HAP-1 (cell line): ENCODE measurements around the gene DDIT3.
"Not testable (repeated sequence)": the region's sequence is repeated elsewhere in the genome, so short reads cannot be mapped to it uniquely, and the experiment has no call there.

ENCODE experiments used
- DNase-seq, 2 experiments: peaks; one replicate each; pipeline ENCODE4 v3.0.0-alpha.2; 2016 to 2020; ENCODE audit warnings: low spot score in 2 of 2
- H3K27me3 ChIP-seq: fragments of 250-450 bp; sonication (Bioruptor Pico); 2 replicates; pipeline ENCODE4 v1.5.1; 2020; ENCODE audit warnings: low read depth, mild to moderate bottlenecking, moderate library complexity
- H3K36me3 ChIP-seq: fragments of 250-450 bp; sonication (Bioruptor Pico); replicated peaks from 2 replicates; pipeline ENCODE4 v1.5.1; 2020; ENCODE audit warnings: mild to moderate bottlenecking
- H3K4me1 ChIP-seq: fragments of 250-450 bp; sonication (Bioruptor Pico); 2 replicates; pipeline ENCODE4 v1.5.1; 2020; ENCODE audit warnings: mild to moderate bottlenecking
- H3K4me3 ChIP-seq: fragments of 250-450 bp; sonication (Bioruptor Pico); 2 replicates; pipeline ENCODE4 v1.5.1; 2020; ENCODE audit warnings: mild to moderate bottlenecking, moderate library complexity
- H3K9me3 ChIP-seq: fragments of 250-450 bp; sonication (Bioruptor Pico); 2 replicates; pipeline ENCODE4 v1.5.1; 2020; ENCODE audit warnings: mild to moderate bottlenecking, moderate library complexity
- in situ Hi-C: fragments of 300-500 bp; cut with MboI; formaldehyde crosslinking; loops from 3 replicates; pipeline ENCODE4 v1.14.3; 2020; ENCODE audit warnings: low sequenced_read_pairs, inconsistent platforms, mixed read lengths

Gene DDIT3

DNA sequence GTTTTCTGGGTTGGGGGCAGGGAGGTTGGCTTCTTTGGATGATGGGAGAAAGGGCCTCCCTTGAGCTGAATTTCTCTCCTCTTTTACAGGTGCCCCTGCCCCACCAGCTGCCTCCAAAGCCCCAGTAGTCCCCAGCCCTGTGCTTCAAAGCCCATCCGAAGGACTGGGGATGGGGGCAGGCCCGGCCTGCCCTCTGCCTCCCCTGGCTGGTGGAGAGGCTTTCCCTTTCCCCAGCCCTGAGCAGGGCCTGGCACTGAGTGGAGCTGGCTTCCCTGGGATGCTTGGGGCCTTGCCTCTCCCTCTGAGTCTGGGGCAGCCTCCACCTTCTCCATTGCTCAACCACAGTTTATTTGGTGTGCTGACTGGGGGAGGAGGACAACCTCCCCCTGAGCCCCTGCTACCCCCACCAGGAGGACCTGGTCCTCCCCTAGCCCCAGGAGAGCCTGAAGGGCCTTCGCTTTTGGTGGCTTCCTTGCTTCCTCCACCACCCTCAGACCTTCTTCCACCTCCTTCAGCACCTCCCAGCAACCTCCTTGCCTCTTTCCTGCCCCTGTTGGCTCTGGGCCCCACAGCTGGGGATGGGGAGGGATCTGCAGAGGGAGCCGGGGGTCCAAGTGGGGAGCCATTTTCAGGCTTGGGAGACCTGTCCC lies 6.3 kb upstream of the DDIT3 start:
- in situ Hi-C loops: no loop called here
- Histone ChIP-seq H3K27me3 (no peaks in the 10 kb centered on the region), H3K9me3 (no peaks in the 10 kb centered on the region), H3K4me3 (no peak overlapping the region), H3K36me3 (peaks cover 66% of the 10 kb centered on the region), H3K4me1 (peaks cover 20% of the 10 kb centered on the region)
- no peak for DNase-seq

DNA sequence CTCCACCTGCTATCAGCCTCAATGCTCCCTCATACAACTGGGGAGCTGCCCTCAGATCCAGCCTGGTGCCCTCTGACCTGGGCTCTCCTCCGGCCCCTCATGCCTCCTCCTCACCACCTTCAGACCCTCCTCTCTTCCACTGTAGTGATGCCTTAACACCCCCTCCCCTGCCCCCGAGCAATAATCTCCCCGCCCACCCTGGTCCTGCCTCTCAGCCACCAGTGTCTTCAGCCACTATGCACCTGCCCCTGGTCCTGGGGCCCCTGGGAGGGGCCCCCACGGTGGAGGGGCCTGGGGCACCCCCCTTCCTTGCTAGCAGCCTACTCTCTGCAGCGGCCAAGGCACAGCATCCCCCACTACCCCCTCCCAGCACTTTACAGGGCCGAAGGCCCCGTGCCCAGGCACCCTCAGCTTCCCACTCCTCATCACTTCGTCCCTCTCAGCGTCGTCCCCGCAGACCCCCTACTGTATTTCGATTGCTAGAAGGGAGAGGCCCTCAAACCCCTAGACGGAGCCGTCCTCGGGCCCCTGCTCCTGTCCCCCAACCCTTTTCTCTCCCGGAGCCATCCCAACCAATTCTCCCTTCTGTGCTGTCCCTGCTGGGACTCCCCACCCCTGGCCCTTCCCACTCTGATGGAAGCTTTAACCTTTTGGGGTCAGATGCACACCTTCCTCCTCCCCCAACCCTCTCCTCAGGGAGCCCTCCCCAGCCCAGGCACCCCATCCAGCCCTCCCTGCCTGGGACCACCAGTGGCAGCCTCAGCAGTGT lies 5.5 kb upstream of the DDIT3 start:
- Histone ChIP-seq H3K4me1 (peaks cover 28% of the 10 kb centered on the region), H3K4me3 (no peak overlapping the region), H3K9me3 (no peaks in the 10 kb centered on the region), H3K36me3 (peaks cover 58% of the 10 kb centered on the region), H3K27me3 (no peaks in the 10 kb centered on the region)
- in situ Hi-C loops: no loop called here
- DNase-seq: no peak

DNA sequence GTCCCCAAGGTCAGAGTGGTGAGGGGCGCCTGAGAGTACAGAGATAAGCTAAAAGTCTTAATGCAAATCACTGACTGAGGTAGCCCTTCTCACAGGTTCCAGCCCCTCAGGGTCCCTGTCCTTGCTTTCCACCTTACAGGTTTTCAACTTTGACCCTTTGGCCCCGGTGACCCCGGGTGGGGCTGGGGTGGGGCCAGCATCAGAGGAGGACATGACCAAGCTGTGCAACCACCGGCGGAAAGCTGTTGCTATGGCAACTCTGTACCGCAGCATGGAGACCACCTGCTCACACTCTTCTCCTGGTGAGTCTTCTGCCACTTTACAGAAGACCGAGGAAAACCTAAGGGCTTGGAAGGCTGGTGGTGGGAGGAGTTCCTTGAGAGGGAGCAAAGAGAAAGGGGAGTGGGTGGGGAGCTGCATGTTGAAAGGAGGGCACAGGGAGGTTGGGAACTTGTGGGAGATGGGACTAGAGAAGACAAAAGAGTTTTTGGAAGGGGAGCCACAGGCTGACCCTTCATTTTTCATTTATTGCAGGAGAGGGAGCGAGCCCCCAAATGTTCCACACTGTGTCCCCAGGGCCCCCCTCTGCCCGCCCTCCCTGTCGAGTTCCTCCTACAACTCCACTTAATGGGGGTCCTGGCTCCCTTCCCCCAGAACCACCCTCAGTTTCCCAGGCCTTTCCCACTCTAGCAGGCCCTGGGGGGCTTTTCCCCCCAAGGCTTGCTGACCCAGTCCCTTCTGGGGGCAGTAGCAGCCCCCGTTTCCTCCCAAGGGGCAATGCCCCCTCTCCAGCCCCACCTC lies 4.7 kb upstream of the DDIT3 start:
- Histone ChIP-seq H3K27me3 (no peaks in the 10 kb centered on the region), H3K4me1 (peaks cover 29% of the 10 kb centered on the region), H3K36me3 (peaks cover 53% of the 10 kb centered on the region), H3K9me3 (no peaks in the 10 kb centered on the region), H3K4me3 (no peak overlapping the region)
- in situ Hi-C loops: no loop called here
- no peak for DNase-seq

DNA sequence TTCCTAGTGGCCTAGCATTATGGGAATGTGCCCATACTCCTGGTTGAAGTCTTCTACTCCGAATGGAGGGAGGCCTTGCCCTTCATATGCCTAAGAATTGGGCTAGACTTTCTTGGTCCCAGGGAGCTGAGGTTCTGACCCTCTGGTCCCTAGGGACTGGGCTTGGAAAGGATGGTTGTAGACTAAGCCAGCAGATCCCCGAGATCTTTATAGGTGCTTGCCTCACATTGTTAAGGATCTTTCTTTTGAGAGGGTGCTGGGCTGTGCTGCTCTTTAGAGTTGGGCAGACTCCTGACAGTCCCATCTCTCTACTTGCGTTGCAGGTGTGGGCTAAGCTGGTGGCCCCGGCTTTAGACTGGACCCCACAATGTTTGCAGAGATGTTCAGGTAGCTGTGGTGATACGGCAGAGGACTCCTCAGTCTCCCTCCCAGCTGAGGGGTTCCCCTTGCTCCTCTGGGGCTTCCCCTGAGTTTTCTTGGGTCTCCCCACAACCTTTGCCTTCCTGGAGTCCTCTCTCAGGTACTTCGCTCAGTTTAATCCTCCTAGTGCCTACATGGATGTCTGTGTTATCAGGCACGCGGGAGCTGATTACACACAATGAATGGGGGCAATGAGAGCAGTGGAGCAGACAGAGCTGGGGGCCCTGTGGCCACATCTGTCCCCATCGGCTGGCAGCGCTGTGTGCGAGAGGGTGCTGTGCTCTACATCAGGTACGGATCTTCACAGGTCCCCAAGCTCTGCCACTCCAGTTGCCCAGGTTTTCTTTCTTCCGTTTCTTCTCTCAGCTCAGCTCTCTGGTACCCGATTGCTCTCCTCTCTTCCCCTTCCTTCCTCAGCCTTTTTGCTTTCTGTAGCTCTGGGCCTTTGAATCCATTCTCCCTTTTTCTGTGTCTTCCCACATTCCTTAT lies 3.6 kb upstream of the DDIT3 start:
- peaks cover 29% of the 10 kb centered on the region for H3K4me1 ChIP-seq
- in situ Hi-C loops: no loop called here
- peak overlapping the region; percentile 69 for H3K4me3 ChIP-seq
- DNase-seq: peak in 1 of 2 experiments; percentile 30
- peaks cover 56% of the 10 kb centered on the region for H3K36me3 ChIP-seq
- H3K27me3 ChIP-seq: no peaks in the 10 kb centered on the region
- no peaks in the 10 kb centered on the region for H3K9me3 ChIP-seq

DNA sequence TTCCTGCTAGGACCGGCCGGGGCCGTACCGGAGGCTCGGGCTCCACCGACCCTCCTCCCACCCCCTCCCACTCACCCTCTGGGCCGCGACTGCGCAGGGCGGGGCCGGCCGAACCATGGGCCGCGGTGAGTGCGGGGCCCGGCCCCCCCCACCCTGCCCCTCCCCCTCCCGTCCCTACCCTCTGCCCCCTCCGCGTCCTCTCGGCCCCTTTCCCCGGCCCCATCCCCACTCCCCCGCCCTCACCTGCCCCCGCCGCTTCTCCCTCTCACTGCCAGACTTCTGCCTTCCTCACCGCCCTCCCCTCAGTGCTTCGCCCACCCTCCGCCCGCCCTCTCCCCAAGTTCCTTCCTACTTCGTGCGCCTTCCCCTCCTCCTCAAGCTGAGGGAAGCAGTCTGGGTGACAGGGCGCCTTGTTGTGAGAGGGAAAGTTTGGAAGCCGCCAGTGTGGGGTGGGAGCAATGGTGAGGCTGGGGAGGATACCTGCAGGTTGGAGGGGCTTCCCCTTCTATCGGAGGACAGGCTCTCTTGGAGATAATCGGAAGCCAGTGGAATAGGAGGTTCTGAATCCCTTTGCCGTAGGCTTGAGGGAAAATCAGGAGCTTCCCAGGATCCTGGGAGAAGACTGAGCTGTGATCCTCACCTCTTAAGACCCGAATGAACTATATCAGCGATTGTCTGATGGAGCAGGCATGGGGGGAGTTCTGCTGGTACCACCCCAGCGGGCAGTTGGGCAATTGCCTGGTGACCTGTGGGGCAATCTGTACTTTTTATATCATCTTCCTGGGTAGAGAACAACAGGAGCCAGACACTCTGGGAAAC lies 2.8 kb upstream of the DDIT3 start:
- H3K4me3 ChIP-seq: peak overlapping the region; percentile 69
- no peaks in the 10 kb centered on the region for H3K9me3 ChIP-seq
- peak; percentile 55 to 80 for DNase-seq
- H3K36me3 ChIP-seq: peaks cover 56% of the 10 kb centered on the region
- in situ Hi-C loops: no loop called here
- peaks cover 31% of the 10 kb centered on the region for H3K4me1 ChIP-seq
- no peaks in the 10 kb centered on the region for H3K27me3 ChIP-seq

DNA sequence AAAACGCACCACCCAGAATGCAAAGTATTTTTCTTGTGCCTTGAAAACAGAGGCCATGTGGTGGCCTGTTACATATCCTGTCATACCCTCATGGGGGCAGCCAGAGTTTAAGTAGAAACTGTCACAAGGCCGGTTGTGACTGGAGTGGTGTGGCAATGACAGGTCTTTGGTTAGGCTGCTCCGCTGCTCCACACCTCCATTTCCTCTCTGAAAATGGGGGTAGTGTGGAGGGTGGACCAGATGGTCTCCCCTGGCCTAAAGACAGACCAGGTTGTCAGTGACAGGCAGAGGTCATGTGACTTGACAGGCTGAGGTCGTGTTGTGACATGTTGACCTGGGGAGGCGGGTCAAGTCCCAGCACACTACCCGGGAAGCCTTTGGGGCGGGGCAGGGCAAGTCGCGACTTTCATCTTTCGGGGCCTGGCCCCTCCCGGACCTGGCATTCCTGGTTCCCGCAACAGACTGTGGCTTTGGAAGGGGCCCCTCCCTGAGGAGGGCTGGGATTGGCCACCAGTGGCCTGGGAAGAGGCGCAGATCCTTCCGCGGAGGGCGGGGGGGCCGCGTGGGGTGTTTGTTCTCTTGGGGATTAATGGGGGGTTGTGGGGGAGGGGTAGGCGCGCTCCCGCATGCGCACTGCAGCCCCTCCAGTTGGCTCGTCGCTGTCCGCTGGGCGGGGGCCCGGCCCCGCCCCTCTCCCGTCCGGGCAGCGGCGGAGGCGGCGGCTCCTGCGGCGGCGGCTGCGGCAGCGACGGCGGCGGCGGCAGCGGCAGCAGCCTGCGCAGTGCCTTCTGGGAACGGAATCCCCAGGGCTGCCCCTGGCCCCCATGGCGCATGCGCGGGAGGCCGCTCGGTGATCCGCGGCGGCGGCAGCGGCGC lies 1.9 kb upstream of the DDIT3 start, which contains the start of gene MBD6:
Gene MBD6, plus strand, starts transcription at position 814 of the 876 bp plus-strand sequence. CDS start 1,480 bp downstream, outside the sequence.
- Histone ChIP-seq H3K9me3 (no peaks in the 10 kb centered on the region), H3K27me3 (no peaks in the 10 kb centered on the region), H3K4me3 (peak within 1 kb of the TSS; percentile 69), H3K4me1 (peaks cover 33% of the 10 kb centered on the region), H3K36me3 (peaks cover 56% of the 10 kb centered on the region)
- DNase-seq: peak; percentile 77 to 95
- in situ Hi-C loops: no loop called here

DNA sequence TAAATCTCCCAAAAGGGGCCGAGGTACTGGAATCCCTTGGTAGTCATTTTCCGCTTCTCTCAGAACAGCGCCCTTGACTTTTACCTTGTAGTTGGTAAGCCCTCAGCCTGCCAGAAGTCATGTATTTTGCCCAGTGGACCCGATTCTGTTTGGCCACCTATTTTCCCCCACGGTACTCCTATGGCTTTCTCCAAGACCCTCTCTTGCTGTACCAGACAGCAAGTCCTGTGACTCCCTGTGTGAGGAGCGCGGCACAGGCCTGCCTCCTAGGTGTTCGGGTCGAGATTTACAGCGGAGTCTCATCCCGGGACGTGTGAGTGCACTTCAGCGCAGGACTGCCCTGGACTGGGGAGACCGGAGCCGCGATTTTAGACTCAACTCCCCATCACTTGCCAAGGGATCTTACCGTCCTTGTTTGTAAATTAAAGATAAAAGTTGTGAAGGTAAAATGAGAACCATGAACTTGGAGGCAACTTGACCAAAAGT lies 1.3 kb upstream of the DDIT3 start:
- Histone ChIP-seq H3K4me3 (peak overlapping the region; percentile 69), H3K36me3 (peaks cover 56% of the 10 kb centered on the region), H3K4me1 (peaks cover 33% of the 10 kb centered on the region), H3K27me3 (no peaks in the 10 kb centered on the region), H3K9me3 (no peaks in the 10 kb centered on the region)
- DNase-seq: peak; percentile 47 to 72
- in situ Hi-C loops: no loop called here

DNA sequence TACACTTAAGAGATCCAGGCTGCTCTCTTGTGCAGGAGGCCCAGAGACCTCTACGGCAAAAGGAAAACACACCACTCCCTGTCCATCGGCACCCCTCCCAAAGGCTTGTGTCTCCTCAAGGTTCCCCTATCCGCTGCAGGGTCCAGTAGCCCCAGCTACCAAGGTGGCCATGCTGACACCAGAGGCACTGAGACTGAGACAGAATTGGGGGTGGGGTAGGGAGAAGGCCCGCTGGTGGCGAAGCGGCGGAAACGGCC lies 590 bp downstream of the DDIT3 start:
- H3K9me3 ChIP-seq: no peaks in the 10 kb centered on the region
- no peaks in the 10 kb centered on the region for H3K27me3 ChIP-seq
- no peak for DNase-seq
- peaks cover 32% of the 10 kb centered on the region for H3K4me1 ChIP-seq
- H3K36me3 ChIP-seq: peaks cover 62% of the 10 kb centered on the region
- peak overlapping the region; percentile 86 for H3K4me3 ChIP-seq
- in situ Hi-C loops: no loop called here

DNA sequence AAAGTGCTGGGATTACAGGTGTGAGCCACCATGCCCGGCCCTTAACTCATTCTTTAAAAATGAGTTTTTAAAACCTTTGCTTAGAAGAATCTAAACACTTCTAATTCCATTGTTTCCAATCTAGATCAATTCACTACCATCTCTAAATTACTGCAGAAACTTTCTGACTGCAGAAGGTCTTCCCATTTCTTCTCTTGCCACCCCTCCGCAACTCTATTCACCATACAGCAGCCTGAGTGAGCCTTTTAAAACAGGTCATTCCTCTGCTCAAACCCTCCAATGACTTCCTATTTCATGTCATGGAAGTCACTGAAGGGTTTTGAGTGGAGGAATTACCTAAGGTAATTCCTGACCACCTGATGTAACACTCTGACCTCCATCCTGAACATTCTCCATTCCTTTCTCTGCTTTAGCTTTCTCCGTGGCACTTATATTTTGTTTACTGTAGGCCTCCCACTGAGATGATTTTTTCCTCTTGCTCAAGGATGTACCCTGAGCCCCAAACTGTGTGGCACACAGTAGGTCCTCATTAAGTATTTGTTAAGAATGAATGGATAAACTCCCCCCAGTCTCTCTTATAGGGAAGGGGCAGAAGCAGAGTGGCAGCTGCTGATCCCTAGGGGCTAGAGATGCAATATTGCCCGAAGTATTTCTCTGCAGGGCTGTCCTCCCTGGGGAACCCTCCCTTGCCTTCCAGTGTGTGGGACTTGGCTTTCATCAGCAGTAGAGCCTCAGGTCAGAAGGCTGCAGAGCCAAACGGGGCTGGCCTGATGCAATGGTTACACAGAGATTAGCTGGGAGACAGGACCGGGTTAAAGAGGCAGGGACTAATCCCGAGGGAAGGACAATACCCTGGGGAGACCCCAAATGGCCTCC lies 1.2 kb downstream of the DDIT3 start:
- peaks cover 62% of the 10 kb centered on the region for H3K36me3 ChIP-seq
- H3K9me3 ChIP-seq: no peaks in the 10 kb centered on the region
- DNase-seq: peak; percentile 63 to 81
- peak overlapping the region; percentile 86 for H3K4me3 ChIP-seq
- peaks cover 26% of the 10 kb centered on the region for H3K4me1 ChIP-seq
- H3K27me3 ChIP-seq: no peaks in the 10 kb centered on the region
- in situ Hi-C loops: no loop called here

DNA sequence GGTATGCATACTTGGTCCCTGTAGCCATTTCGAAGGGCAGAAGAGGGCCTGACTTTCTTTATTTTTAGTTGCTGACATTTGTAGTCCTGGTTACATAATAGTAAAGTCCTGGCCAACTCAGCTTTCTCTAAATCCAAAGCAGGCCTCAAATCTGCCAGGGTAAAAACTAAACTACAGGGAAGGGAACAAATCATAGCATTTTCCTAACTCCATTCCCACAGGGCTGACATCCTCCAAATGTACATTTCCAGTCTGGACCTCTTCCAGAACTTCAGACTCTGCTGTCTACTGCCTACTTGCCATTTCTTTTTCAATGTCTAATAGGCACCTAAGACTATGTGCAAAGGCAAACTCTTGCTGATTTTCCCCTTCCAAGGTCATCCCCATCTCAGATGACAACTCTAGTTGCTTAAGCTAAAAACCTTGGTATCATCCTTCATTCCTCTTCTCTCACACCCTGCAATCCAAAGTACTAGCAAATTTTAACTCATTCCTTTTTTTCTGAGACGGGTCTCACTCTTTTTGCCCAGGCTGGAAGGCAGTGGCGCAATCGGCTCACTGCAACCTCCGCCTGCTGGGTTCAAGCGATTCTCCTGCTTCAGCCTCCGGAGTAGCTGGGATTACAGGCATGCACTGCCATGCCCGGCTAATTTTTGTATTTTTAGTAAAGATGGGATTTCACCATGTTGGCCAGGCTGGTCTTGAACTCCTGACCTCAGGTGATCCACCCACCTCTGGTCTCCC lies 2.0 kb downstream of the DDIT3 start:
- H3K9me3 ChIP-seq: no peaks in the 10 kb centered on the region
- in situ Hi-C loops: no loop called here
- H3K4me3 ChIP-seq: peak overlapping the region; percentile 86
- no peak for DNase-seq
- H3K36me3 ChIP-seq: peaks cover 69% of the 10 kb centered on the region
- peaks cover 20% of the 10 kb centered on the region for H3K4me1 ChIP-seq
- no peaks in the 10 kb centered on the region for H3K27me3 ChIP-seq

DNA sequence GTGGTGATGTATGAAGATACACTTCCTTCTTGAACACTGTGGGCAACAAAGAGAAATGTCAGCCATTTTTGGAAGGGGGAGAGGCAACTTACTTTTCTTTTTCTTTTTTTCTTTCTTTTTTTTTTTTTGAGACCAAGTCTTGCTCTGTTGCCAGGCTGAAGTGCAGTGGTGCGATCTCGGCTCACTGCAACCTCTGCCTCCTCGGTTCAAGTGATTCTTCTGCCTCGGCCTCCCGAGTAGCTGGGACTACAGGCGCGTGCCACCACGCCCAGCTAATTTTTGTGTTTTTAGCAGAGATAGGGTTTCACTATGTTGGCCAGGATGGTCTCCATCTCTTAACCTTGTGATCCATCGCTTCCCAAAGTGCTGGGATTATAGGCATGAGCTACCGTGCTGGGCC lies 2.6 kb downstream of the DDIT3 start:
- H3K4me3 ChIP-seq, H3K9me3 ChIP-seq, H3K27me3 ChIP-seq, DNase-seq, in situ Hi-C loops: not testable (repeated sequence)
- Histone ChIP-seq H3K4me1 (peaks cover 20% of the 10 kb centered on the region), H3K36me3 (peaks cover 76% of the 10 kb centered on the region)
